ENCODE results near the gene LHX3. TPM values are rescaled to one million over a fixed set of nuclear protein-coding genes. Genes with fewer than 3 reads are reported as not detected.

The LHX3 gene
- total and polyA plus RNA-seq, 4 donors: not detected

- peaks cover 0 to 8% (median 0%) of the 10 kb centered on the region in 5 donors for H3K4me1 ChIP-seq (ENCODE audit: control insufficient read depth in 5 of 5, insufficient read depth in 5 of 5, low read length in 5 of 5)
- no peak overlapping the region for H3K9ac ChIP-seq (ENCODE audit: insufficient read depth in 1 of 2, low read length in 2 of 2)
- no peak overlapping the region for H3K27ac ChIP-seq (ENCODE audit: low read depth in 1 of 2, low read length in 1 of 2)
- peaks cover 0 to 10% (median 0%) of the 10 kb centered on the region in 4 donors for H3K9me3 ChIP-seq (ENCODE audit: control insufficient read depth in 4 of 4, insufficient read depth in 3 of 4, low read length in 3 of 4)
- no peak overlapping the region for H3K4me3 ChIP-seq
- ATAC-seq (ENCODE audit: insufficient read depth, low FRiP score) (no peak), DNase-seq (no peak)
- H3K27me3 ChIP-seq (ENCODE audit: control insufficient read depth in 3 of 3, insufficient read depth in 3 of 3, low read length in 2 of 3): peaks cover 41 to 74% (median 50%) of the 10 kb centered on the region in 3 donors
- 1 to 3% methylated on average over 29 to 45 of the region's 45 CpGs for WGBS, 2 donors
- no peaks in the 10 kb centered on the region for H3K36me3 ChIP-seq (ENCODE audit: control insufficient read depth in 4 of 4, insufficient read depth in 4 of 4, low read length in 4 of 4)
- TF ChIP-seq CTCF (IDR thresholded peaks at IDR 0.05; ENCODE audit: control extremely low read depth, extremely low read depth): no peak
Observed at GRCh38 chr9:136193891-136194279, 11.0 kb downstream of the LHX3 start.

- no peak overlapping the region for H3K4me3 ChIP-seq
- 2 to 3% methylated on average over 50 to 96 of the region's 96 CpGs for WGBS, 2 donors
- no peak overlapping the region for H3K27ac ChIP-seq (ENCODE audit: low read depth in 1 of 2, low read length in 1 of 2)
- no peaks in the 10 kb centered on the region for H3K36me3 ChIP-seq (ENCODE audit: control insufficient read depth in 4 of 4, insufficient read depth in 4 of 4, low read length in 4 of 4)
- no peak for TF ChIP-seq CTCF (IDR thresholded peaks at IDR 0.05; ENCODE audit: control extremely low read depth, extremely low read depth)
- peaks cover 0 to 10% (median 0%) of the 10 kb centered on the region in 4 donors for H3K9me3 ChIP-seq (ENCODE audit: control insufficient read depth in 4 of 4, insufficient read depth in 3 of 4, low read length in 3 of 4)
- H3K9ac ChIP-seq (ENCODE audit: insufficient read depth in 1 of 2, low read length in 2 of 2): no peak overlapping the region
- DNase-seq (no peak), ATAC-seq (ENCODE audit: insufficient read depth, low FRiP score) (no peak)
- peaks cover 0 to 8% (median 0%) of the 10 kb centered on the region in 5 donors for H3K4me1 ChIP-seq (ENCODE audit: control insufficient read depth in 5 of 5, insufficient read depth in 5 of 5, low read length in 5 of 5)
- peaks cover 36 to 73% (median 51%) of the 10 kb centered on the region in 3 donors for H3K27me3 ChIP-seq (ENCODE audit: control insufficient read depth in 3 of 3, insufficient read depth in 3 of 3, low read length in 2 of 3)
Observed at GRCh38 chr9:136193127-136193890, 11.6 kb downstream of the LHX3 start.

GRCh38 chr9:136192289-136193126 is 12.4 kb downstream of the LHX3 start:
- Histone ChIP-seq H3K27ac (ENCODE audit: low read depth in 1 of 2, low read length in 1 of 2) (no peak overlapping the region), H3K9ac (ENCODE audit: insufficient read depth in 1 of 2, low read length in 2 of 2) (no peak overlapping the region), H3K4me3 (no peak overlapping the region), H3K27me3 (ENCODE audit: control insufficient read depth in 3 of 3, insufficient read depth in 3 of 3, low read length in 2 of 3) (peaks cover 35 to 71% (median 48%) of the 10 kb centered on the region in 3 donors), H3K4me1 (ENCODE audit: control insufficient read depth in 5 of 5, insufficient read depth in 5 of 5, low read length in 5 of 5) (peaks cover 0 to 8% (median 0%) of the 10 kb centered on the region in 5 donors), H3K9me3 (ENCODE audit: control insufficient read depth in 4 of 4, insufficient read depth in 3 of 4, low read length in 3 of 4) (peaks cover 0 to 8% (median 0%) of the 10 kb centered on the region in 4 donors), H3K36me3 (ENCODE audit: control insufficient read depth in 4 of 4, insufficient read depth in 4 of 4, low read length in 4 of 4) (no peaks in the 10 kb centered on the region)
- WGBS, 2 donors: 4 to 5% methylated on average over 44 to 51 of the region's 51 CpGs
- no peak for DNase-seq
- ATAC-seq (ENCODE audit: insufficient read depth, low FRiP score): no peak
- TF ChIP-seq CTCF (IDR thresholded peaks at IDR 0.05; ENCODE audit: control extremely low read depth, extremely low read depth): no peak
